Mesothelial cell of epicardium (in vitro differentiated cells): ENCODE data around the gene ATP2C2. TPM values are rescaled to one million over a fixed set of nuclear protein-coding genes. Genes with fewer than 3 reads are reported as not detected.

ENCODE experiments used
- DNase-seq, 2 experiments: peaks; one replicate each; pipeline ENCODE4 v3.0.0; 2021; ENCODE audit warnings: low spot score in 2 of 2; ENCODE audit not compliant: unreplicated experiment in 2 of 2
- H3K27ac Mint-ChIP-seq: 2 replicates; pipeline ENCODE4 v1.8.0; 2021; ENCODE audit warnings: mixed read lengths
- H3K27me3 Mint-ChIP-seq: 2 replicates; pipeline ENCODE4 v1.8.0; 2021; ENCODE audit warnings: low read depth, mixed read lengths
- H3K36me3 Mint-ChIP-seq: 2 replicates; pipeline ENCODE4 v1.8.0; 2021; ENCODE audit warnings: mixed read lengths
- H3K4me1 Mint-ChIP-seq: 2 replicates; pipeline ENCODE4 v1.8.0; 2021; ENCODE audit warnings: mixed read lengths
- H3K4me3 Mint-ChIP-seq: 2 replicates; pipeline ENCODE4 v1.8.0; 2021; ENCODE audit warnings: mild to moderate bottlenecking, moderate library complexity, mixed read lengths
- H3K9me3 Mint-ChIP-seq: 2 replicates; pipeline ENCODE4 v1.8.0; 2021; ENCODE audit warnings: mixed read lengths
- CTCF ChIP-seq: fragments of 200-600 bp; sonication (generic); IDR thresholded peaks from one replicate; pipeline ENCODE4 v1.5.0; 2021; ENCODE audit warnings: antibody characterized with exemption; ENCODE audit not compliant: unreplicated experiment
- total RNA-seq: library from RNA; stranded (reverse); gene quantifications from 3 replicates; pipeline ENCODE4 v1.2.1, GENCODE V29; 2021

ATP2C2 gene
- total RNA-seq, 1 donor from 2014 or later = 47.7 TPM

GRCh38 chr16:84442416-84443145 lies 74.2 kb downstream of the ATP2C2 start:
- DNase-seq = no peak
- Mint-ChIP-seq H3K4me3 (no peak overlapping the region), H3K4me1 (peaks cover 22% of the 10 kb centered on the region), H3K27ac (no peak overlapping the region), H3K36me3 (peaks cover 16% of the 10 kb centered on the region), H3K9me3 (no peaks in the 10 kb centered on the region), H3K27me3 (no peaks in the 10 kb centered on the region)
- no peak for TF ChIP-seq CTCF

- no peak overlapping the region for H3K4me3 Mint-ChIP-seq
- DNase-seq = no peak
- H3K27me3 Mint-ChIP-seq = no peaks in the 10 kb centered on the region
- H3K4me1 Mint-ChIP-seq = peaks cover 22% of the 10 kb centered on the region
- TF ChIP-seq CTCF = no peak
- H3K9me3 Mint-ChIP-seq = no peaks in the 10 kb centered on the region
- H3K27ac Mint-ChIP-seq = no peak overlapping the region
- peaks cover 16% of the 10 kb centered on the region for H3K36me3 Mint-ChIP-seq
These were observed 74.9 kb downstream of the ATP2C2 start for GRCh38 chr16:84443166-84443802.

- Mint-ChIP-seq H3K36me3 (peaks cover 20% of the 10 kb centered on the region), H3K9me3 (no peaks in the 10 kb centered on the region), H3K27ac (no peak overlapping the region), H3K4me3 (no peak overlapping the region), H3K4me1 (peaks cover 22% of the 10 kb centered on the region), H3K27me3 (no peaks in the 10 kb centered on the region)
- no peak for TF ChIP-seq CTCF
- no peak for DNase-seq
These were observed 76.1 kb downstream of the ATP2C2 start for GRCh38 chr16:84444476-84444875.

GRCh38 chr16:84446084-84446483 lies 77.7 kb downstream of the ATP2C2 start:
- no peak for DNase-seq
- H3K4me3 Mint-ChIP-seq = no peak overlapping the region

GRCh38 chr16:84446596-84447392 lies 78.5 kb downstream of the ATP2C2 start:
- H3K4me1 Mint-ChIP-seq = peaks cover 22% of the 10 kb centered on the region
- H3K27me3 Mint-ChIP-seq = no peaks in the 10 kb centered on the region
- no peak for DNase-seq
- TF ChIP-seq CTCF = no peak
- no peak overlapping the region for H3K4me3 Mint-ChIP-seq
- peak overlapping the region; percentile 82 for H3K27ac Mint-ChIP-seq
- H3K9me3 Mint-ChIP-seq = no peaks in the 10 kb centered on the region
- peaks cover 20% of the 10 kb centered on the region for H3K36me3 Mint-ChIP-seq

More at GRCh38 chr16:84446084-84446483, 77.7 kb downstream of the ATP2C2 start:
- Mint-ChIP-seq H3K27ac (peak overlapping the region; percentile 35), H3K4me1 (peaks cover 22% of the 10 kb centered on the region), H3K9me3 (no peaks in the 10 kb centered on the region), H3K36me3 (peaks cover 20% of the 10 kb centered on the region), H3K27me3 (no peaks in the 10 kb centered on the region)
- no peak for TF ChIP-seq CTCF
